K562 (cell line): ENCODE measurements around the gene PUM2. TPM values are rescaled to one million over a fixed set of nuclear protein-coding genes. Genes with fewer than 3 reads are reported as not detected.
A peak's percentile ranks its signal among the peaks of the same experiment; 100 is the strongest.

Source experiments
- AFF1 ChIP-seq, 2 experiments: fragments of 450-650 bp; IDR thresholded peaks; 2 replicates each; pipeline ENCODE4 v1.6.1; 2018; ENCODE audit warnings: mild to moderate bottlenecking in 2 of 2, low read depth in 1 of 2; ENCODE audit not compliant: partially characterized antibody in 2 of 2
- CBFB ChIP-seq: sonication (generic); formaldehyde crosslinking; IDR thresholded peaks from 2 replicates; pipeline ENCODE4 v1.4.0; 2020; ENCODE audit warnings: mild to moderate bottlenecking, missing genetic modification reagents
- CHAMP1 ChIP-seq: fragments of 450-650 bp; IDR thresholded peaks from 2 replicates; pipeline ENCODE4 v1.6.1; 2016; ENCODE audit warnings: mild to moderate bottlenecking
- ESRRA ChIP-seq: fragments of 450-650 bp; IDR thresholded peaks from 2 replicates; pipeline ENCODE4 v1.6.1; 2014; ENCODE audit warnings: low read depth, mild to moderate bottlenecking, moderate library complexity, borderline replicate concordance
- HEY1 ChIP-seq: fragments of 250-450 bp; sonication (Bioruptor Pico); IDR thresholded peaks from 2 replicates; pipeline ENCODE4 v1.5.0; 2020; ENCODE audit warnings: mild to moderate bottlenecking, moderate library complexity, borderline replicate concordance
- HSF4 ChIP-seq: fragments of 250-450 bp; sonication (Bioruptor Pico); IDR thresholded peaks from 2 replicates; pipeline ENCODE4 v2.1.2; 2022; ENCODE audit warnings: mild to moderate bottlenecking, moderate library complexity, borderline replicate concordance
- LCOR ChIP-seq: sonication (generic); formaldehyde crosslinking; IDR thresholded peaks from 2 replicates; pipeline ENCODE4 v1.8.0; 2022; ENCODE audit warnings: mild to moderate bottlenecking, missing genetic modification reagents
- MAX ChIP-seq: sonication (generic); formaldehyde crosslinking; IDR thresholded peaks from 2 replicates; pipeline ENCODE4 v1.9.0; 2022; ENCODE audit warnings: mild to moderate bottlenecking, missing genetic modification reagents
- MECOM ChIP-seq: fragments of 250-450 bp; sonication (Bioruptor Pico); IDR thresholded peaks from 2 replicates; pipeline ENCODE4 v1.8.0; 2022; ENCODE audit warnings: inconsistent platforms
- MIER1 ChIP-seq: fragments of 450-650 bp; IDR thresholded peaks from 2 replicates; pipeline ENCODE4 v1.6.1; 2016; ENCODE audit warnings: antibody characterized with exemption, mild to moderate bottlenecking, low read depth
- NR3C1 ChIP-seq: sonication (generic); formaldehyde crosslinking; IDR thresholded peaks from 2 replicates; pipeline ENCODE4 v1.8.1; 2022; ENCODE audit warnings: missing genetic modification reagents
- OTX1 ChIP-seq: fragments of 450-650 bp; formaldehyde crosslinking; IDR thresholded peaks from 2 replicates; pipeline ENCODE4 v1.4.0; 2022; ENCODE audit warnings: mild to moderate bottlenecking
- PHTF2 ChIP-seq: fragments of 250-450 bp; sonication (Bioruptor Pico); IDR thresholded peaks from 2 replicates; pipeline ENCODE4 v1.5.0; 2021; ENCODE audit warnings: mild to moderate bottlenecking
- POLR2B ChIP-seq: fragments of 450-650 bp; IDR thresholded peaks from 2 replicates; pipeline ENCODE4 v1.6.1; 2018; ENCODE audit warnings: low read depth; ENCODE audit not compliant: partially characterized antibody
- SRSF1 ChIP-seq: fragments of 200-400 bp; formaldehyde crosslinking; IDR thresholded peaks from 2 replicates; pipeline ENCODE4 v1.6.1; 2017; ENCODE audit warnings: mild to moderate bottlenecking, low read depth, low read length, moderate library complexity
- SRSF3 ChIP-seq: fragments of 200-400 bp; formaldehyde crosslinking; IDR thresholded peaks from 2 replicates; pipeline ENCODE4 v1.6.1; 2016; ENCODE audit warnings: mild to moderate bottlenecking, low read length, moderate library complexity; ENCODE audit not compliant: insufficient read depth
- XRCC5 ChIP-seq: fragments of 200-400 bp; formaldehyde crosslinking; IDR thresholded peaks from 2 replicates; pipeline ENCODE4 v1.6.1; 2017; ENCODE audit warnings: low read depth, mild to moderate bottlenecking, low read length
- ZBTB9 ChIP-seq: fragments of 450-650 bp; formaldehyde crosslinking; IDR thresholded peaks from 2 replicates; pipeline ENCODE4 v1.4.0; 2020; ENCODE audit warnings: mild to moderate bottlenecking, moderate library complexity
- ZNF253 ChIP-seq: fragments of 250-450 bp; sonication (Bioruptor Pico); conservative IDR thresholded peaks from 2 replicates; pipeline ENCODE4 v1.6.1; 2021; ENCODE audit warnings: mild to moderate bottlenecking
- ZNF668 ChIP-seq: fragments of 250-450 bp; sonication (Bioruptor Pico); IDR thresholded peaks from 2 replicates; pipeline ENCODE4 v1.8.0; 2022; ENCODE audit warnings: mild to moderate bottlenecking, inconsistent platforms
- ZNF764 ChIP-seq: fragments of 250-450 bp; sonication (Bioruptor Pico); IDR thresholded peaks from 2 replicates; pipeline ENCODE4 v1.4.0; 2020; ENCODE audit warnings: low read depth, mild to moderate bottlenecking, moderate library complexity
- ZNF766 ChIP-seq: fragments of 200-800 bp; sonication (Bioruptor generic); conservative IDR thresholded peaks from 2 replicates; pipeline ENCODE4 v1.6.1; 2016; ENCODE audit warnings: missing genetic modification characterization, missing compliant biosample characterization
- polyA plus RNA-seq, 8 experiments: library from polyadenylated mRNA; depleted of rRNA in 4 of 8; stranded (reverse) in 5 of 8; unstranded in 3 of 8; fragments of >200 nt; fragmentation: Nextera tagmentation in 2 of 8; fragmentation: Illumina TruSeq in 1 of 8; extraction: Ambion mirVana in 2 of 8; extraction: Trizol in 1 of 8; gene quantifications; 2 replicates each; pipeline versions ENCODE4 v1.2.1 to v1.2.3, GENCODE V29; 2011 to 2014; ENCODE audit warnings: inconsistent platforms in 1 of 8, missing spikeins in 1 of 8
- total RNA-seq, 7 experiments: library from RNA; depleted of rRNA in 6 of 7; stranded (reverse); fragments of >200 nt in 6 of 7; fragmentation: Illumina TruSeq in 2 of 7; extraction: Trizol in 2 of 7; gene quantifications; 2 replicates each; pipeline versions ENCODE4 v1.2.1 to v1.2.3, GENCODE V29; 2011 to 2021; ENCODE audit warnings: low replicate concordance in 1 of 7

The PUM2 gene
- total and polyA plus RNA-seq, 9 of the 15 experiments (the other 6 are each of a cell fraction or from before 2014, with no cell fraction given): 13.4 to 61.9 (median 28.3) TPM

GRCh38 chr2:20350041-20350712 is 467 bp downstream of the PUM2 start (continued):
- TF ChIP-seq ZNF766 (CRISPR knock-in tag): no peak
- no peak for TF ChIP-seq POLR2B
- no peak for TF ChIP-seq PHTF2
- no peak for TF ChIP-seq ESRRA
- TF ChIP-seq SRSF1: no peak
- TF ChIP-seq CHAMP1: no peak
- no peak for TF ChIP-seq LCOR (CRISPR knock-in tag)
- TF ChIP-seq MAX (CRISPR knock-in tag): peak; percentile 38; the same call in 1 of the 2 replicates
- TF ChIP-seq AFF1 (IDR thresholded peaks at IDR 0.05; ENCODE audit: low read depth in 1 of 2, partially characterized antibody in 2 of 2): no peak
- TF ChIP-seq CBFB: no peak
- TF ChIP-seq OTX1 (CRISPR knock-in tag): no peak
- no peak for TF ChIP-seq ZNF253 (CRISPR knock-in tag)
- no peak for TF ChIP-seq ZNF764 (CRISPR knock-in tag)
- no peak for TF ChIP-seq NR3C1
- no peak for TF ChIP-seq ZNF668
- TF ChIP-seq XRCC5: no peak
- TF ChIP-seq SRSF3: no peak
- TF ChIP-seq MIER1: no peak
- TF ChIP-seq HEY1 (CRISPR knock-in tag): no peak
- TF ChIP-seq HSF4 (CRISPR knock-in tag): no peak
- no peak for TF ChIP-seq MECOM
- no peak for TF ChIP-seq ZBTB9 (CRISPR knock-in tag)
